CD4-positive, alpha-beta memory T cell (primary cell): Measurements from ENCODE around the gene METTL9. TPM values are rescaled to one million over a fixed set of nuclear protein-coding genes. Genes with fewer than 3 reads are reported as not detected.

Experiments used
- CTCF ChIA-PET: fragments of 350-600 bp; sonication (Branson Sonifier 250); formaldehyde crosslinking; loops from one replicate; lab custom pipeline; 2021; ENCODE audit warnings: inconsistent platforms; ENCODE audit not compliant: partially characterized antibody; lab: Charles Lee
- POLR2A ChIA-PET: fragments of 350-600 bp; sonication (Branson Sonifier 250); formaldehyde crosslinking; loops from one replicate; lab custom pipeline; 2021; ENCODE audit not compliant: partially characterized antibody; lab: Charles Lee
- DNase-seq, 5 donors: peaks; one replicate each; pipeline versions ENCODE4 v3.0.0 to v3.0.0-alpha.2; 2020 to 2022; ENCODE audit warnings: mixed read lengths in 1 of 5
- H3K27ac ChIP-seq: one replicate; pipeline ENCODE4 v1.7.0; 2013; ENCODE audit warnings: low read depth, low read length
- H3K27me3 ChIP-seq: 2 replicates; pipeline ENCODE4 v1.7.0; 2013; ENCODE audit warnings: mild to moderate bottlenecking, low read length, moderate library complexity; ENCODE audit not compliant: insufficient read depth
- H3K36me3 ChIP-seq: 2 replicates; pipeline ENCODE4 v1.7.0; 2013; ENCODE audit warnings: mild to moderate bottlenecking, low read length, moderate library complexity; ENCODE audit not compliant: insufficient read depth
- H3K4me1 ChIP-seq: 2 replicates; pipeline ENCODE4 v1.7.0; 2013; ENCODE audit warnings: mild to moderate bottlenecking, low read length, moderate library complexity; ENCODE audit not compliant: insufficient read depth
- H3K4me3 ChIP-seq, 2 donors: one replicate each; pipeline ENCODE4 v1.7.0; 2013; ENCODE audit warnings: low read length in 2 of 2, mild to moderate bottlenecking in 1 of 2
- H3K9me3 ChIP-seq, 2 donors: one replicate each; pipeline ENCODE4 v1.7.0; 2013; ENCODE audit warnings: low read length in 2 of 2, control low read depth in 1 of 2; ENCODE audit not compliant: control insufficient read depth in 1 of 2
- H3K27ac Mint-ChIP-seq, 7 donors: one replicate each; pipeline ENCODE4 v1.8.0; 2020 to 2021; ENCODE audit warnings: mixed read lengths in 7 of 7, mild to moderate bottlenecking in 6 of 7, inconsistent platforms in 3 of 7, moderate library complexity in 3 of 7
- H3K27me3 Mint-ChIP-seq, 2 donors: one replicate each; pipeline ENCODE4 v1.8.0; 2020 to 2021; ENCODE audit warnings: mixed read lengths in 2 of 2
- H3K36me3 Mint-ChIP-seq, 2 donors: one replicate each; pipeline ENCODE4 v1.8.0; 2020 to 2021; ENCODE audit warnings: mixed read lengths in 2 of 2, inconsistent platforms in 1 of 2, mild to moderate bottlenecking in 1 of 2
- H3K4me1 Mint-ChIP-seq, 4 donors: one replicate each; pipeline ENCODE4 v1.8.0; 2020 to 2021; ENCODE audit warnings: mixed read lengths in 4 of 4, mild to moderate bottlenecking in 1 of 4
- H3K4me3 Mint-ChIP-seq, 8 donors: one replicate each; pipeline ENCODE4 v1.8.0; 2020 to 2021; ENCODE audit warnings: mixed read lengths in 8 of 8, mild to moderate bottlenecking in 7 of 8, moderate library complexity in 6 of 8, inconsistent platforms in 3 of 8
- H3K9me3 Mint-ChIP-seq, 8 donors: one replicate each; pipeline ENCODE4 v1.8.0; 2020 to 2021; ENCODE audit warnings: mixed read lengths in 8 of 8, mild to moderate bottlenecking in 5 of 8, inconsistent platforms in 3 of 8, moderate library complexity in 1 of 8
- intact Hi-C: fragments of 100-400 bp; cut with micrococcal nuclease; formaldehyde crosslinking; loops from one replicate; pipeline ENCODE4 v1.15.1; 2023
- polyA plus RNA-seq, 2 donors: library from polyadenylated mRNA; unstranded; fragments of 300-500 nt; fragmentation: Illumina TruSeq; gene quantifications; one replicate each; pipeline ENCODE4 v1.2.3, GENCODE V29; 2021
- total RNA-seq, 2 experiments: library from RNA; stranded (reverse); gene quantifications; one replicate each; pipeline ENCODE4 v1.2.3, GENCODE V29; 2021

The METTL9 gene
- total and polyA plus RNA-seq, 4 experiments from 2014 or later = 71.1 to 175 (median 107) TPM

DNA sequence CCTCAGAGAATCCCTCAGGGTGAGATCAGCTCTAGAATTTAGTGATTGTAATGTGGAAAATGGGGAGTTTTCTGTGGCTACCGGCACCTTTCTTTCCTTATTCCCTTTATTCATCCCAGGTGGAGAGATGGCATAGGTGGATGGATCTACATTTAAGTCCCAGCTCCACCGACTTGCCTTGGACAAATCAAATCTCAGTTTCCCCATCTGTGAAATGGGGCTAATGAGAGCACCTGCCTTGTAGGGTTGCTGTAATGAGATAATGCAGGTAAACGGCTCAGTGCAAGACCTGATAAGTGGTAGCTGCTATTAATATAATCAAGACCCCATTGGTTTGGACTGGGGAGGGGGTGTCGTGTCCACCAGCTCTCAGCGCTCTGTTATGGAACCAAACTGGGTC is 104.9 kb downstream of the METTL9 start:
- Histone ChIP-seq H3K27ac (no peak overlapping the region), H3K27me3 (no peaks in the 10 kb centered on the region), H3K36me3 (no peaks in the 10 kb centered on the region), H3K4me1 (peaks cover 7% of the 10 kb centered on the region), H3K9me3 (no peaks in the 10 kb centered on the region), H3K4me3 (no peak overlapping the region)
- DNase-seq = no peak
- no peak overlapping the region for H3K4me3 Mint-ChIP-seq
- H3K9me3 Mint-ChIP-seq = no peaks in the 10 kb centered on the region
- no peak overlapping the region for H3K27ac Mint-ChIP-seq
- H3K36me3 Mint-ChIP-seq = no peaks in the 10 kb centered on the region
- peaks cover 0 to 5% (median 4%) of the 10 kb centered on the region in 4 donors for H3K4me1 Mint-ChIP-seq
- intact Hi-C loops = no loop called here
- CTCF ChIA-PET = interaction anchor here (1.0 to 10.0 kb wide), 2 partner anchors 46 to 53 kb away, joined by 3 to 161 read pairs; no protein-coding TSS in a partner anchor
- H3K27me3 Mint-ChIP-seq = peaks cover 0 to 1% of the 10 kb centered on the region in 2 donors
- POLR2A ChIA-PET = no interaction called here

DNA sequence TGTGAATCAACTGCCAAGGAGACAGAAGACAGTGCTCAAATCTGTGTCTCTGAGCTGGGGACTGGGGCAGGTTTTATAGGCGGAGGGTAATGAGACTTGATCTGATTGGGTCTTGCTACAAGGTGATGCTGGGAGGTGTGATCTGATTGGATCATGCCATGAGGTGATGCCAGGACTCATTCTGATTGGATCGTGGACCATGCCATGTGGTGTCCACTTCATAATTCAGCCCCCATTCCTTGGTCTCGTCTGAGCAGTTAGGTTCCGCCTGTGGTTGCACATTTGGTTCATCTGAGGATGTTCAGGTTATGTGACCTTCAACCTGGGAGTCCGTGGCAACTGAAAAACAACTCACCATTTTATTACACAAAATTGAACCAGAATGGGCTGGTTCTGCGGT is 105.4 kb downstream of the METTL9 start:
- peaks cover 7% of the 10 kb centered on the region for H3K4me1 ChIP-seq
- H3K27me3 ChIP-seq = no peaks in the 10 kb centered on the region
- ChIA-PET CTCF (interaction anchor here (1.0 to 10.0 kb wide), 2 partner anchors 46 to 53 kb away, joined by 3 to 161 read pairs; no protein-coding TSS in a partner anchor), POLR2A (no interaction called here)
- Mint-ChIP-seq H3K4me1 (peaks cover 0 to 5% (median 4%) of the 10 kb centered on the region in 4 donors), H3K27me3 (peaks cover 0 to 1% of the 10 kb centered on the region in 2 donors), H3K9me3 (no peaks in the 10 kb centered on the region), H3K4me3 (no peak overlapping the region), H3K36me3 (no peaks in the 10 kb centered on the region), H3K27ac (no peak overlapping the region)
- H3K9me3 ChIP-seq = no peaks in the 10 kb centered on the region
- intact Hi-C loops = no loop called here
- no peak for DNase-seq
- H3K36me3 ChIP-seq = no peaks in the 10 kb centered on the region
- H3K4me3 ChIP-seq = no peak overlapping the region
- no peak overlapping the region for H3K27ac ChIP-seq

Other genes with a start within 250 kb of the METTL9 start
- gene IGSF6, start 53.0 kb downstream of the METTL9 start, total RNA-seq = 1 to 10 TPM; 3.9 to 5.1 TPM
- under 1 TPM; 0.13 to 0.31 TPM for gene IGSF6, start 53.0 kb downstream of the METTL9 start, polyA plus RNA-seq
- gene OTOA, start 64.4 kb downstream of the METTL9 start, total RNA-seq = under 1 TPM; 0.11 to 0.17 TPM
- not detected for gene OTOA, start 64.4 kb downstream of the METTL9 start, polyA plus RNA-seq